NCI-H1694 treated with DMSO at 0.1 percent for 48 hours (cell line): ENCODE data around the gene PRSS21.

ENCODE experiments used
- DNase-seq: peaks from one replicate; lab custom pipeline; 2025; lab: John Stamatoyannopoulos, UW

The PRSS21 gene

GRCh38 chr16:2825906-2826305, 8.9 kb downstream of the PRSS21 start:
- no peak for DNase-seq

DNA sequence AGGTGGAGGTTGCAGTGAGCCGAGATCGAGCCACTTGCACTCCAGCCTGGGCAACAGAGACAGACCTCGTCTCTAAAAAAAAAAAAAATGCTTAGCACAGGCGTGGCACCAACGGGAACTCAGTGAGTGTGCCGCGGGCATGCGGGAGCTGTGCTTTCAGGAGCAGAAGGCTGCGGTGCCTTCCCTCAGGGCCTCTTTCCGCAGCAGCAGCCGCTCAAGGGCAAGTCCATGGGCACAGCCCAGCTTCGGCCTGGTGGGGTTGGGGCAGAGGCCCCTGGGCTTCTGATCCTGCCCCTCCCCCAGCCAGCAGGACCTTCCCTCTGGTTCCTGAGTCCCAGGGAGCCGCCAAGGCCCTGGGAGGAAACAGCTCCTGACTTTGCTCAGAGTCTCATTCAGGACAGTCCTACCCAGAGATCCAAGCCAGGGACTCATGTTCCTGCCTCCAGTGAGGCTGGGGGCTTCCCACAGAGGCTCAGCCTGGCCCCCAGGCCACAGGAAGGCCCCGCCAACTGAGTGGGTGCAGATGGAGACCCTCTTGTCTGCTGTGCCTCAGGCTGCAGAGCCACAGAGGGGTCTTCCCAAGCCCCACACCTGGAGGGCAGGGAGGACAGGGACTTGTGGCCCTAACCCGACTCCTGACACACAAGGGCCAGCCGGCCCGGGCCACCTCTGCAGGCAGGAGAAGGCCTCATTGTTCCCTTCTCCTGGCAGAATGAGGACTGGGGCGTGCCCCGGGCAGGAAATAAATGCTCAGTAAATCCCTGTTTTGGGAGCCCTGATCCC, 9.7 kb downstream of the PRSS21 start:
- DNase-seq, result no peak

GRCh38 chr16:2827374-2827791, 10.3 kb downstream of the PRSS21 start:
- no peak for DNase-seq

- DNase-seq, result peak; percentile 1
Measured at GRCh38 chr16:2827831-2828520, 10.9 kb downstream of the PRSS21 start.

DNA sequence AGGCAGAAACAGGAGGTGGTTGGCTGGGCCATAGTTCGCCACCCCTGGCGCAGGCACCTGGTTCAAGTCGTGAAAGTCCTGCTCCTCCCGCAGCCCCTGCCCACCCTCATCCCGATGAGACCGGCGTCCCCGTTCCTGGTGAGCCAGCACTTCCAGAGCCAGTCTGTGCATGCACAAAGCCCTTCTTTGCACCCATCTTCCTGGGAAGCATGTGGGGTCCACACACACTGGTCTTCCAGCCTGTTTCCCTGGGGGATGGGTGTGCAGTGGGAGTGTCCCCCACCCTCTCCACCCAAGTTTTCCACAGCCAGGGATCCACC, 11.4 kb downstream of the PRSS21 start:
- DNase-seq, result no peak

GRCh38 chr16:2828876-2829430, 11.9 kb downstream of the PRSS21 start:
- no peak for DNase-seq

DNA sequence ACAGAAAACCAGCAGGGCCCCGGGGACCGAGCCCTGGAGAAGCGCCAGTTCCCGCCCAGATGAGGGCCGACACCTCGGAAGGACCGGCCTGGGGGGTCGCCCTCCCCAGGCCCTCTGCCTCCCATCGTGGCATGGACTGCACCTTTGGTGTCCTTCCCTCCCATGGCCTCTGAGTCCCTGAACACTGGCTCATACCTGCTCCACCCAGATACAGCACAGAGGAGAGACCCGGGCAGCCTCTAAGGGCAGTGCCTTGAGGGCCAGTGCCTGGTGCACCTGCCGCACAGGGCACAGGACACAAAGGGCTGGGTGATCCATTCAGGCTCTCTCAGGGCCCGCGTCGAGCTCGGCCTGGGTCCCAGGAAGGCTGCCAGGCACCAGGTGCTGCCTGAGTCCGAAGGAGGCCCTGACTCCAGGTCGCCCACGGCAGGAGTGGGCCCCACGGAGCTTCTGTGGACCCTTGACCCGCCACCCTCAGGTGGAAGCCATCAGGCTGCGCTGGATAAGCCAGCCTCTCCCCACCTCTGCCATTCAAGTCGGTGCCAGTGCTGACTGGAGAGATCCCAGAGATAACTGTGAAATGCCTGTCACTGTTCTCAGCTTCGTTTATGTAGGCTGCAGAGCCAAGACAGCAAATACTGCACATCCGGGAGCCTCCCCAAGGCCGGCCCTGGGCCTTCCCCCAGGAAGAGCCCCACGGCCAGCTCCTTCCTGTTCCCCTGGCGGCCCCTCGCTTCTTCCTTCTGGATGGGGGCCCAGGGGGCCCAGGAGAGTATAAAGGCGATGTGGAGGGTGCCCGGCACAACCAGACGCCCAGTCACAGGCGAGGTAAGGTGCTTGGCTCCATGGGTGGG, 12.7 kb downstream of the PRSS21 start, which contains the start of gene ZG16B:
Gene ZG16B (plus strand): TSS at position 803 of the 854 bp plus-strand sequence. CDS start 139 bp downstream, outside the sequence.
- no peak for DNase-seq

DNA sequence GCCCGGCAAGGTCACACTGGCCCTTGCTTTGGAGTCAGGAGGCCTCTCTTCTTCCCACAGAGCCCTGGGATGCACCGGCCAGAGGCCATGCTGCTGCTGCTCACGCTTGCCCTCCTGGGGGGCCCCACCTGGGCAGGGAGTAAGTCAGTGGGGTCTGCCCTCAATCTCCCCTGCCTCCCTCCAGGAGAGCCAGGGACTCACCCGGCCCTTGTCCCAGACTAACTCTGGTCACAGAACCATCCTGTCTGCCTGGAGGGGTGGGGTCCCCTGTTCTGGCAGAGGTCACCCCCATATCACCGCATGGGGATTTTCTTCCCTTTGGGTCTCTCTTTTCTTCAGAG, 13.3 kb downstream of the PRSS21 start:
- DNase-seq, result no peak

DNA sequence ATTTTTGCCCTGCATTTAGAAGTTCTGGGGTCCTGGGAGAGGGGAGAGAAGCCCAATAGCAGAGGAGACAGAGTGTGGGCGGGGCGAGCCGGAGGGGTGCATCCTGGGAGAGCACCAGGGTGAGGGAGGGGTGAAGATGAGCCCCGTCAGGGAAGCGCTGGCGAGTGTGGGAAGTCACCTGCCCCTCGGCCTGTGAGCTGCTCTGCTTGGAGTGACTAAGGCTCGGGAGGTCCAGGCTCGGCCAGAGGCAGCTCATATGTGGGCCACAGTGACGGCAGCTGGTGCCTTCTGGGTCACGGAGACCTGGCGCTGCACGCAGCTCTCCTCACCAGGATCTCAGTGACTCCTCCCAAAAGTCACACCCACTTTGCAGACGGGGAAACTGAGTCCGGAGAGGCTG, 14.2 kb downstream of the PRSS21 start:
- no peak for DNase-seq

DNA sequence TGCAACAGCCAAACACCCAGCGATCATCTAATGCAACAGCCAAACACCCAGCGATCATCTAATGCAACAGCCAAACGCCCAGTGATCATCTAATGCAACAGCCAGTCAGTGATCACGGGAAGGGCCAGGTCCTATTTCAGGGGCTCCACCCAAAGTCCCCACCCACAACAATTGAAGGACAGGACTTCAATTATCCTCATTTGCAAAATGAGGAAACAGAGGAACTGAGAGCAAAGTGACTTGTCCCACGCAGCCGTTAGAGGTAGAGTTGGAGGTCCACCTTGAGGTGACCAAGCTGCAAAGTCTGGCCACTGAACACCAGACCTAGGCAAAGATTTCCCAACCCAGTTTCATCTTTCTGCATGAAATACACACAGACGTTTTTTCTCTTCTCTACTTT, 16.7 kb downstream of the PRSS21 start:
- DNase-seq, result no peak

DNA sequence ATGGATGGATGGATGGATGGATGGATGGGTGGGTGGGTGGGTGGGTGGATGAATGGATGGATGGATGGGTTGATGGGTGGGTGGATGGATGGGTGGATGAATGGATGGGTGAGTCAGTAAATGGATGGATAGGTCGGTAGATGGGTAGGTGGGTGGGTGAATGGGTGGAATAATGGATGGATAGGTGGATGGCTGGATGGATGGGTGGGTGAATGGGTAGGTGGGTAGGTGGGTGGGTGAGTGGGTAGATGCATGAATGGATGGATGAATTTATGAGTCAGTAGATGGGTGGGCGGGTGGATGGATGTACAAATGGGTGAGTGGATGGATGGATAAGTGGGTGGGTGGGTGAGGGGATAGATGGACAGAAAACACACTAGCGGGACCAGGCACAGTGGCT, 17.9 kb downstream of the PRSS21 start:
- DNase-seq, result no peak

- no peak for DNase-seq
Measured at GRCh38 chr16:2835638-2836493, 18.8 kb downstream of the PRSS21 start.

DNA sequence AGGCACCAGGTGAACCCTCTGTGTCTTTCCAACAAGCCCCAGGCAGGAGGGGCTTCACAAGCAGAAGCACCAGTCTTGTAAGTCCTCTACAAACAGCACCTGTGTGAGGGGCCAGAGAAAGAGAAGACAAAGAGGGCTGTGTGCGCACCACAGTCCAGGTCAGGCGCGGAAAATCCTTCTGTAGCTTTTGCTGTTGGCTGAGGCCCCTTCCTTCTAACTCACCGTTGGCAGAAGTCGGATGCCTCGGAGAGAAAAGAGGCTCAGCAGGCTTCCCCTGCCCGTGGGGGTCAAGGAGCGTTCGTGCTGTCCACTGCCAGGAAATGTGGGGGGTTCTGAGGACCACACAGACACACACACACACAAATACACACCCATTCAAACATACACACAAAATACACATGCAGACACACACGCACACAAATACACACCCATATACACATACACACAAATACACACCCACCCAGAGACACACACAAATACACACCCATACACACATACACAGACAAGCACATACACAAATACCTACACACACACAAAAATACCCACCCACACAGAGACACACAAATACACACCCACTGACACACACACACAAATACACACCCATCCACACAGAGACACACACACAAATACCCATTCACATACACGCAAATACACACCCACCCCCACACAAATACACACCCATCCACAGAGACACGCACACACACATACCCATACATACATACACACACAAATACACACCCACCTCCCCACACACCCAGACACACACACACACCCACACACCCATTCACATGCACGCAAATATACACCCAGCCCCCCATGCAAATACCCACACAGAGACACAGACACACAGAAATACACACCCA, 19.8 kb downstream of the PRSS21 start:
- DNase-seq, result no peak

- DNase-seq, result peak; percentile 30
Measured at GRCh38 chr16:2838928-2839327, 21.9 kb downstream of the PRSS21 start.

DNA sequence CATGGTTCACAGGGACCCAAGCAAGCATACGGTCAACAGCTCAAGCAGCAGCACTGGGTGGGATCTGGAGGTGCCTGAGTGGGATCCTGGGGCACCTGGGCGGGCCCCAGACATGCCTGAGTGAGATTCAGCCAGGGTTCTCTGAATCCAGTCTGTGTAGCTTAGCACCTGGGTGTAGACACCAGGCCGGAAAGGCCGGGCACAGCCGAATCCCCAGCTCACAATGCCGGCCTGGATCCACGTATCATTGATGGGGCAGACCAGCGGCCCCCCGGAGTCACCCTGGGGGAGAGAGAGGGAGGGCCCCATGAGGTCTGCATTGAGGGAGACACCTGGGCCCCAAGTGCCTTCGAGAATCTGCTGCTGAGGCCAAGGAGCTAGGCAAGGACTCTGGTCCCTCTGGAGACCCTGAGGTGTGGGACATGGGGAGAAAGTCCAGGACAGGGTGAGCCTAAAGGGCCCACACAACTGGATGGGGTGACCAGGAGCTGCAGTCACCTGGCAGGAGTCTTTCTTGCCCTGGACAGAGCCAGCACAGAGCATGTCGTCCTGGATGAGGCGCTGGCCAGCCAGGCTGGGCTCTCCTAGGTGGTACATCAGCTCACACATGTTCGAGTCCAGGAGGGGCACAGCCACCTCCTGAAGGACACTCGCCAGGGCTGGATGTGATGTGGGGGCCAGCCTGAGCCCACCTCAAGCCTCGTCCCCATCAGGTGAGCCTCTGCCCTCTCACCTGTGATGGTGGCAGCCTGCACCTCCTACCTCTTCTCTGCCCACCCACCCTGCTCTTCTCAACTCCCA, 22.8 kb downstream of the PRSS21 start:
- DNase-seq, result no peak

GRCh38 chr16:2840914-2841313, 23.9 kb downstream of the PRSS21 start:
- DNase-seq, result no peak

- DNase-seq, result no peak
Measured at GRCh38 chr16:2841606-2842339, 24.7 kb downstream of the PRSS21 start.

DNA sequence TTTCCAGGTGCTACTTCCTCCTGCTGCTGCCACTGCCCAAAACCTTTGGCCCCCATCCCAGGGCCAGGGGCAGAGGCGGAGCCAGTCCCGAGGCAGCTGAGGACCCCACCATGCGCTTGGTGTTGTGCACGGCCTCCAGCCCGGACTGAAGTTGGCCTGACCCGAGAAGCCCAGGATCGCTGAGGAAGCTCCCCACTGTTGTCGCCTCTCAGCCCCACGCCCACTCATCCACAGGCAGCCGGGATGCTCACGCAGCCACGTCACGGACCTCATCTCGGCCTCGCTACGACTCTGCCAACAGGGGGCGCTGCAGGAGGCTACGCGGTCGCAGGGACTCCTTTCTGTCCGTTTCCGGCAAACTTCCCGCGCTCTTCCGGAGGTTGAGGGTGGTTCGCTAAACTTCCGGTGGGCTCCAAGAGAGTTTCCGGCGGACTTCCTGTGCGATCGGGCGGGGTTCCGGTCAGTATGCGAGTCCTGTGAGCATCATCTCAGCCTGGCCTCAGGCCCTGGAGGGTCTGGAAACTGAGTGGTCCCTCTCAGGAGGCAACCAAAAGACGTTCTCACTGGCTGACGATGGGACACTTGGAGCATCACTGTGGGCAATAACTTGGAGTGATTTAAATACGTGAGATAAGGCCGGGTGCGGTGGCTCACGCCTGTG, 25.4 kb downstream of the PRSS21 start:
- peak; percentile 40 for DNase-seq
